ENCODE measurements around the gene HABP2. TPM values are rescaled to one million over a fixed set of nuclear protein-coding genes. Genes with fewer than 3 reads are reported as not detected.

The HABP2 gene
- total RNA-seq, 1 experiment from 2014 or later: 0.09 TPM

DNA sequence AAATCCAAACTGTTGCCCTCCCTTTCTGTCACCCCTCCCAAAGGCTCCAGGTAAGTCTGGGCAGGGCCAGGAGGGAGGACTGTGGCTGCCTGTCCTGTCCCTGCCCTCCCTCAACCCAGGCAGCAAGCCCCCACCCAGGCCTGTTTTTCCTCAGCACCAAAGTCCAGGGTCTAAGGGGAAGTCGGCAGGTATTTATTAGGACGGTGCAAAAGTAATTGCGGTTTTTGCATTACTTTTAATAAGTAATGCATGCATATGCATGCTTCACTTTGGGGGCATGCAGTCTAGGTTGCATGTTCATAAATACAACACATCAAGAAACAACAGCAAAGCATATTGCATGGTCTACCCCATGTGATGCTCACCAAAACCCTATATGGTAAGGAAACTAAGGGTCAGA lies 15.2 kb upstream of the HABP2 start:
- TF ChIP-seq KAT7 (CRISPR knock-in tag; IDR thresholded peaks at IDR 0.05; ENCODE audit: borderline replicate concordance): no peak
- TF ChIP-seq, protein P1, sequence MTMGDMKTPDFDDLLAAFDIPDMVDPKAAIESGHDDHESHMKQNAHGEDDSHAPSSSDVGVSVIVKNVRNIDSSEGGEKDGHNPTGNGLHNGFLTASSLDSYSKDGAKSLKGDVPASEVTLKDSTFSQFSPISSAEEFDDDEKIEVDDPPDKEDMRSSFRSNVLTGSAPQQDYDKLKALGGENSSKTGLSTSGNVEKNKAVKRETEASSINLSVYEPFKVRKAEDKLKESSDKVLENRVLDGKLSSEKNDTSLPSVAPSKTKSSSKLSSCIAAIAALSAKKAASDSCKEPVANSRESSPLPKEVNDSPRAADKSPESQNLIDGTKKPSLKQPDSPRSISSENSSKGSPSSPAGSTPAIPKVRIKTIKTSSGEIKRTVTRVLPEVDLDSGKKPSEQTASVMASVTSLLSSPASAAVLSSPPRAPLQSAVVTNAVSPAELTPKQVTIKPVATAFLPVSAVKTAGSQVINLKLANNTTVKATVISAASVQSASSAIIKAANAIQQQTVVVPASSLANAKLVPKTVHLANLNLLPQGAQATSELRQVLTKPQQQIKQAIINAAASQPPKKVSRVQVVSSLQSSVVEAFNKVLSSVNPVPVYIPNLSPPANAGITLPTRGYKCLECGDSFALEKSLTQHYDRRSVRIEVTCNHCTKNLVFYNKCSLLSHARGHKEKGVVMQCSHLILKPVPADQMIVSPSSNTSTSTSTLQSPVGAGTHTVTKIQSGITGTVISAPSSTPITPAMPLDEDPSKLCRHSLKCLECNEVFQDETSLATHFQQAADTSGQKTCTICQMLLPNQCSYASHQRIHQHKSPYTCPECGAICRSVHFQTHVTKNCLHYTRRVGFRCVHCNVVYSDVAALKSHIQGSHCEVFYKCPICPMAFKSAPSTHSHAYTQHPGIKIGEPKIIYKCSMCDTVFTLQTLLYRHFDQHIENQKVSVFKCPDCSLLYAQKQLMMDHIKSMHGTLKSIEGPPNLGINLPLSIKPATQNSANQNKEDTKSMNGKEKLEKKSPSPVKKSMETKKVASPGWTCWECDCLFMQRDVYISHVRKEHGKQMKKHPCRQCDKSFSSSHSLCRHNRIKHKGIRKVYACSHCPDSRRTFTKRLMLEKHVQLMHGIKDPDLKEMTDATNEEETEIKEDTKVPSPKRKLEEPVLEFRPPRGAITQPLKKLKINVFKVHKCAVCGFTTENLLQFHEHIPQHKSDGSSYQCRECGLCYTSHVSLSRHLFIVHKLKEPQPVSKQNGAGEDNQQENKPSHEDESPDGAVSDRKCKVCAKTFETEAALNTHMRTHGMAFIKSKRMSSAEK (CRISPR knock-in tag; IDR thresholded peaks at IDR 0.05; ENCODE audit: borderline replicate concordance): no peak
- TF ChIP-seq, protein P2, sequence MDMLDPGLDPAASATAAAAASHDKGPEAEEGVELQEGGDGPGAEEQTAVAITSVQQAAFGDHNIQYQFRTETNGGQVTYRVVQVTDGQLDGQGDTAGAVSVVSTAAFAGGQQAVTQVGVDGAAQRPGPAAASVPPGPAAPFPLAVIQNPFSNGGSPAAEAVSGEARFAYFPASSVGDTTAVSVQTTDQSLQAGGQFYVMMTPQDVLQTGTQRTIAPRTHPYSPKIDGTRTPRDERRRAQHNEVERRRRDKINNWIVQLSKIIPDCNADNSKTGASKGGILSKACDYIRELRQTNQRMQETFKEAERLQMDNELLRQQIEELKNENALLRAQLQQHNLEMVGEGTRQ (CRISPR knock-in tag; IDR thresholded peaks at IDR 0.05): no peak
- TF ChIP-seq, protein P3, sequence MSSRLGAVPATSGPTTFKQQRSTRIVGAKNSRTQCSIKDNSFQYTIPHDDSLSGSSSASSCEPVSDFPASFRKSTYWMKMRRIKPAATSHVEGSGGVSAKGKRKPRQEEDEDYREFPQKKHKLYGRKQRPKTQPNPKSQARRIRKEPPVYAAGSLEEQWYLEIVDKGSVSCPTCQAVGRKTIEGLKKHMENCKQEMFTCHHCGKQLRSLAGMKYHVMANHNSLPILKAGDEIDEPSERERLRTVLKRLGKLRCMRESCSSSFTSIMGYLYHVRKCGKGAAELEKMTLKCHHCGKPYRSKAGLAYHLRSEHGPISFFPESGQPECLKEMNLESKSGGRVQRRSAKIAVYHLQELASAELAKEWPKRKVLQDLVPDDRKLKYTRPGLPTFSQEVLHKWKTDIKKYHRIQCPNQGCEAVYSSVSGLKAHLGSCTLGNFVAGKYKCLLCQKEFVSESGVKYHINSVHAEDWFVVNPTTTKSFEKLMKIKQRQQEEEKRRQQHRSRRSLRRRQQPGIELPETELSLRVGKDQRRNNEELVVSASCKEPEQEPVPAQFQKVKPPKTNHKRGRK (CRISPR knock-in tag; IDR thresholded peaks at IDR 0.05; ENCODE audit: borderline replicate concordance): no peak
- no peaks in the 10 kb centered on the region for H3K9me3 Mint-ChIP-seq
- peaks cover 14% of the 10 kb centered on the region for H3K27me3 Mint-ChIP-seq (ENCODE audit: low read depth)
- no peak for ATAC-seq
- no peaks in the 10 kb centered on the region for H3K4me1 Mint-ChIP-seq
- ChIA-PET POLR2A (interaction anchor here (0.6 kb wide), 1 partner anchor 1278 kb away, joined by 3 read pairs; no protein-coding TSS in a partner anchor), CTCF (no interaction called here)
- no peaks in the 10 kb centered on the region for H3K36me3 Mint-ChIP-seq
- no peak overlapping the region for H3K27ac Mint-ChIP-seq
- H3K4me3 Mint-ChIP-seq: no peak overlapping the region
- DNase-seq (ENCODE audit: low spot score): no peak

DNA sequence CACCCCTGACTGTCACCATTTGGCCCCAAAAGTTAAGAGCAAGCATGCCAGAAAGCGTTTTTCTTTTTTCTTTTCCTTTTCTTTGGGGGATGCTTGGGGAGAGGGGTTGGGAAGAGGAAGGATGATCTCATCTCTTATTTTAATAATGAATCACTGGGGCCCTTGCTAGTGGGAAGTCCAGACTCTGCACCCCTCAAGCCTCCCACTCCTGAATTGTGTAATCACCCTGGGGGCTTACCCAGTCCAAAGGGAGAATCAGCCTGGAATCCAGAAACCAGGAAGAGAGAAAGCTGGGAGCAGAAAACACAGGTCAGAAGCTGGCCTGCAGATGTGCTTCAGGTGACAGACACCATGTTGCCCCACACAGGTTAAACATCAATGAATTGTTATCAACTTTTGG lies 14.7 kb upstream of the HABP2 start:
- DNase-seq (ENCODE audit: low spot score) (no peak), ATAC-seq (no peak)
- Mint-ChIP-seq H3K27ac (no peak overlapping the region), H3K4me3 (no peak overlapping the region), H3K4me1 (no peaks in the 10 kb centered on the region), H3K9me3 (no peaks in the 10 kb centered on the region), H3K27me3 (ENCODE audit: low read depth) (peaks cover 14% of the 10 kb centered on the region), H3K36me3 (no peaks in the 10 kb centered on the region)
- POLR2A ChIA-PET: no interaction called here
- CTCF ChIA-PET: interaction anchor here (1.3 kb wide), 1 partner anchor 20 kb away, joined by 3 read pairs; no protein-coding TSS in a partner anchor
- TF ChIP-seq ZNF232 (CRISPR knock-in tag; IDR thresholded peaks at IDR 0.05) (no peak), FOXK1 (CRISPR knock-in tag; IDR thresholded peaks at IDR 0.05) (no peak), GTF2I (CRISPR knock-in tag; conservative IDR thresholded peaks at IDR 0.05) (no peak), ZNF263 (CRISPR knock-in tag; IDR thresholded peaks at IDR 0.05; ENCODE audit: low read depth) (no peak)
- TF ChIP-seq, protein P4, sequence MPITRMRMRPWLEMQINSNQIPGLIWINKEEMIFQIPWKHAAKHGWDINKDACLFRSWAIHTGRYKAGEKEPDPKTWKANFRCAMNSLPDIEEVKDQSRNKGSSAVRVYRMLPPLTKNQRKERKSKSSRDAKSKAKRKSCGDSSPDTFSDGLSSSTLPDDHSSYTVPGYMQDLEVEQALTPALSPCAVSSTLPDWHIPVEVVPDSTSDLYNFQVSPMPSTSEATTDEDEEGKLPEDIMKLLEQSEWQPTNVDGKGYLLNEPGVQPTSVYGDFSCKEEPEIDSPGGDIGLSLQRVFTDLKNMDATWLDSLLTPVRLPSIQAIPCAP (CRISPR knock-in tag; IDR thresholded peaks at IDR 0.05): no peak
- TF ChIP-seq, protein P5, sequence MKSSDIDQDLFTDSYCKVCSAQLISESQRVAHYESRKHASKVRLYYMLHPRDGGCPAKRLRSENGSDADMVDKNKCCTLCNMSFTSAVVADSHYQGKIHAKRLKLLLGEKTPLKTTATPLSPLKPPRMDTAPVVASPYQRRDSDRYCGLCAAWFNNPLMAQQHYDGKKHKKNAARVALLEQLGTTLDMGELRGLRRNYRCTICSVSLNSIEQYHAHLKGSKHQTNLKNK (CRISPR knock-in tag; IDR thresholded peaks at IDR 0.05): no peak
- TF ChIP-seq, protein P6, sequence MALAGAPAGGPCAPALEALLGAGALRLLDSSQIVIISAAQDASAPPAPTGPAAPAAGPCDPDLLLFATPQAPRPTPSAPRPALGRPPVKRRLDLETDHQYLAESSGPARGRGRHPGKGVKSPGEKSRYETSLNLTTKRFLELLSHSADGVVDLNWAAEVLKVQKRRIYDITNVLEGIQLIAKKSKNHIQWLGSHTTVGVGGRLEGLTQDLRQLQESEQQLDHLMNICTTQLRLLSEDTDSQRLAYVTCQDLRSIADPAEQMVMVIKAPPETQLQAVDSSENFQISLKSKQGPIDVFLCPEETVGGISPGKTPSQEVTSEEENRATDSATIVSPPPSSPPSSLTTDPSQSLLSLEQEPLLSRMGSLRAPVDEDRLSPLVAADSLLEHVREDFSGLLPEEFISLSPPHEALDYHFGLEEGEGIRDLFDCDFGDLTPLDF (CRISPR knock-in tag; IDR thresholded peaks at IDR 0.05): no peak
- TF ChIP-seq, protein P7, sequence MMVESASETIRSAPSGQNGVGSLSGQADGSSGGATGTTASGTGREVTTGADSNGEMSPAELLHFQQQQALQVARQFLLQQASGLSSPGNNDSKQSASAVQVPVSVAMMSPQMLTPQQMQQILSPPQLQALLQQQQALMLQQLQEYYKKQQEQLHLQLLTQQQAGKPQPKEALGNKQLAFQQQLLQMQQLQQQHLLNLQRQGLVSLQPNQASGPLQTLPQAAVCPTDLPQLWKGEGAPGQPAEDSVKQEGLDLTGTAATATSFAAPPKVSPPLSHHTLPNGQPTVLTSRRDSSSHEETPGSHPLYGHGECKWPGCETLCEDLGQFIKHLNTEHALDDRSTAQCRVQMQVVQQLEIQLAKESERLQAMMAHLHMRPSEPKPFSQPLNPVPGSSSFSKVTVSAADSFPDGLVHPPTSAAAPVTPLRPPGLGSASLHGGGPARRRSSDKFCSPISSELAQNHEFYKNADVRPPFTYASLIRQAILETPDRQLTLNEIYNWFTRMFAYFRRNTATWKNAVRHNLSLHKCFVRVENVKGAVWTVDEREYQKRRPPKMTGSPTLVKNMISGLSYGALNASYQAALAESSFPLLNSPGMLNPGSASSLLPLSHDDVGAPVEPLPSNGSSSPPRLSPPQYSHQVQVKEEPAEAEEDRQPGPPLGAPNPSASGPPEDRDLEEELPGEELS (CRISPR knock-in tag; IDR thresholded peaks at IDR 0.05): no peak
- TF ChIP-seq, protein P8, sequence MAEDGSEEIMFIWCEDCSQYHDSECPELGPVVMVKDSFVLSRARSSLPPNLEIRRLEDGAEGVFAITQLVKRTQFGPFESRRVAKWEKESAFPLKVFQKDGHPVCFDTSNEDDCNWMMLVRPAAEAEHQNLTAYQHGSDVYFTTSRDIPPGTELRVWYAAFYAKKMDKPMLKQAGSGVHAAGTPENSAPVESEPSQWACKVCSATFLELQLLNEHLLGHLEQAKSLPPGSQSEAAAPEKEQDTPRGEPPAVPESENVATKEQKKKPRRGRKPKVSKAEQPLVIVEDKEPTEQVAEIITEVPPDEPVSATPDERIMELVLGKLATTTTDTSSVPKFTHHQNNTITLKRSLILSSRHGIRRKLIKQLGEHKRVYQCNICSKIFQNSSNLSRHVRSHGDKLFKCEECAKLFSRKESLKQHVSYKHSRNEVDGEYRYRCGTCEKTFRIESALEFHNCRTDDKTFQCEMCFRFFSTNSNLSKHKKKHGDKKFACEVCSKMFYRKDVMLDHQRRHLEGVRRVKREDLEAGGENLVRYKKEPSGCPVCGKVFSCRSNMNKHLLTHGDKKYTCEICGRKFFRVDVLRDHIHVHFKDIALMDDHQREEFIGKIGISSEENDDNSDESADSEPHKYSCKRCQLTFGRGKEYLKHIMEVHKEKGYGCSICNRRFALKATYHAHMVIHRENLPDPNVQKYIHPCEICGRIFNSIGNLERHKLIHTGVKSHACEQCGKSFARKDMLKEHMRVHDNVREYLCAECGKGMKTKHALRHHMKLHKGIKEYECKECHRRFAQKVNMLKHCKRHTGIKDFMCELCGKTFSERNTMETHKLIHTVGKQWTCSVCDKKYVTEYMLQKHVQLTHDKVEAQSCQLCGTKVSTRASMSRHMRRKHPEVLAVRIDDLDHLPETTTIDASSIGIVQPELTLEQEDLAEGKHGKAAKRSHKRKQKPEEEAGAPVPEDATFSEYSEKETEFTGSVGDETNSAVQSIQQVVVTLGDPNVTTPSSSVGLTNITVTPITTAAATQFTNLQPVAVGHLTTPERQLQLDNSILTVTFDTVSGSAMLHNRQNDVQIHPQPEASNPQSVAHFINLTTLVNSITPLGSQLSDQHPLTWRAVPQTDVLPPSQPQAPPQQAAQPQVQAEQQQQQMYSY (CRISPR knock-in tag; IDR thresholded peaks at IDR 0.05): no peak

Measured in WTC11 (cell line).